CD4-positive, alpha-beta T cell treated with Interleukin-21 for 1 hour (primary cell): ENCODE results near the gene FKBP9.
A peak's percentile ranks its signal among the peaks of the same experiment; 100 is the strongest.
"Not testable (repeated sequence)": the region's sequence is repeated elsewhere in the genome, so short reads cannot be mapped to it uniquely, and the experiment has no call there.

Source experiments
- DNase-seq: peaks from one replicate; pipeline ENCODE4 v3.0.0-alpha.2; 2020

FKBP9 gene

GRCh38 chr7:32957326-32958045 lies at the start of gene FKBP9:
TSS of gene FKBP9 (plus strand) at chr7:32957440. CDS start at chr7:32957574, 134 bp downstream.
- DNase-seq: no peak

- DNase-seq: no peak
Observed at GRCh38 chr7:32910195-32910594, 47.0 kb upstream of the FKBP9 start.

- no peak for DNase-seq
Observed at GRCh38 chr7:32914184-32914583, 43.1 kb upstream of the FKBP9 start.

DNA sequence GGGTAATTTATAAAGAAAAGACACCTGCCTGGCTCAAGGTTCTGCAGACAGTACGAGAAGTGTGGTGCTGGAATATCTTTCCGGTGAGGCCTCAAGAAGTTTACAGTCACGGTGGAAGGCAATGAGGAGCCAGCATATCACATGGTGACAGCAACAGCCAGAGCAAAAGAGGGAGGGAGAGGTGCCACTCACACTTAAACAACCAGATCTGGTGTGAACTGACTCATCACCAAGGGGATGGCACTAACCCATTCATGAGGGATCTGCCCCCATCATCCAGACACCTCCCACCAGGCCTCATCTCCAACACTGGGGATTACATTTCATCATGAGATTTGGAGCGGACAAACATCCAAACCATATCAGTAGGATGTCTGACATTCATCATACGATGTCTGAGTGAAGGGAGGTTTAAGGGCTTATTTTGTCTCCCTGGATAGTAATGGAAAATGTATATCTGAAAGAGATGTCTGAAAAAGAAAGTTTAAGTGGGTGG lies 42.2 kb upstream of the FKBP9 start:
- DNase-seq: no peak

- no peak for DNase-seq
Observed at GRCh38 chr7:32916006-32916405, 41.2 kb upstream of the FKBP9 start.

DNA sequence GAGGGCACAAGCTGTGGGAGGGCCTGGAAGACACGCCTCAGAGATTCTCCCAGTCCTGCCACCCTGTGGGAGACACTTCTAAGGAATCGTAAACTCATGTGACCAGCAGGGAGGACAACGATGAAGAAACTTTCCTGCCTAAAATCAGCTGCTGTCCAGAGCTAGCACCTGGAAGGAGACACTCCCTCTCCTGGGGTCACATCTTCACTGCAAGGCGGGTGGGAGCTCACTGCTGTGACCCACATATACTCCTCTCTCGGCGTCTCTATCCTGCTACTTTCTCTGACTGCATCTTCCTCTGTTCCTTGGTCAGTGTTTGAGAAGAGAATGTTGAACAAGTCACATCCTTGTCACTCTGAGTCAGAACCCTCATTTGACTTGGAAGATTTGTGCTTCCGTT lies 40.2 kb upstream of the FKBP9 start:
- DNase-seq: not testable (repeated sequence)

DNA sequence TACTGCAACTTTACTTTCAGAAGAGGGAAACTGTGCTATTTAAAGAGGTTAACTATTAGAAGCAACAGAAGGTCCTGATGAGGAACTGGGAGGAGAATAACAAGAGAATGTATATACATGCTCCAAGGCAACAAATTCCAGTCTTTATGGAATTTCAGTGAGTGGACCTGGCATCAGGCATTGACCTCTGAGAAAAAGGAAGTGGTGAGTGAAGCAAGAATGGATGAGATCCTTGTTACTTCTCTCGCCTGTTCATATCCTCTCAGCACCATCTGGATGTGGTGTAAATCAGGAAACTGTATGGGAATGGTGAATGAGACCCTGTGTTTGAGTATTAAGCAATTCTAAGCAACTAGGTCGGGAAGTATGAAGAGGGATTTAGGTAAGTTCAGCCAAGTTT lies 35.3 kb upstream of the FKBP9 start:
- no peak for DNase-seq

GRCh38 chr7:32928785-32929298 lies 28.4 kb upstream of the FKBP9 start:
- DNase-seq: no peak

DNA sequence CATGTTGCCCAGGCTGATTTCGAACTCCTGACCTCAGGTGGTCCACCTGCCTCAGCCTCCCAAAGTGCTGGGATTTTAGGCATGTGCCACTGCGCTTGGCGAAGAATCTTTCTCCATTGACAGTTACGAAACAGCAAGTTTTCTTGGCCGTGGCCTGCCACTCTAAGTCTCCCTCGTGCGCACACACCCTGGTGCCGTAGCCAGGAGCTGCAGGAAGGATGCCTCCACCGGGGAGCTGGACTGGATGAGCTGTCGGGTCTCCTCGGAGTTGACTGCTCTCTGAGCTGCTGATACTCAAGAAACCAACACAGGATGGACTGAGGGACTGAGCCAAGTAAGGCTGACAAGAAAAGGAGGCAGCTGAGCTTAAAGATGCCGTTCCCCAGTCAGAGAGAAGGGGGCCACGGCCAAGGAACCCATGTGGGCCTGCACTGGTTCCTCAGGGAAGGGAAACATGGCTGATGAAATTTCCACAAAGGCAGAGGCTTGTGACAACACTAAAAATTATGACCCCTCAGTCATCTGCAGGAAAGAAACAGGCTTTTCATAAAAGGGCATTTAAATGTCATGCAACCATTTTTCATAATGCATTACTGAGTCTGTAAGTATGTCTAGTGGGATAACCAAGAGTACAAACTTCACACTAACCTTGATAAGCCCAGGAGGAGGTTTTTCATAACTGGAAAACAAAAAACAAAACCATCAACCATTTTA lies 27.7 kb upstream of the FKBP9 start:
- DNase-seq: no peak

DNA sequence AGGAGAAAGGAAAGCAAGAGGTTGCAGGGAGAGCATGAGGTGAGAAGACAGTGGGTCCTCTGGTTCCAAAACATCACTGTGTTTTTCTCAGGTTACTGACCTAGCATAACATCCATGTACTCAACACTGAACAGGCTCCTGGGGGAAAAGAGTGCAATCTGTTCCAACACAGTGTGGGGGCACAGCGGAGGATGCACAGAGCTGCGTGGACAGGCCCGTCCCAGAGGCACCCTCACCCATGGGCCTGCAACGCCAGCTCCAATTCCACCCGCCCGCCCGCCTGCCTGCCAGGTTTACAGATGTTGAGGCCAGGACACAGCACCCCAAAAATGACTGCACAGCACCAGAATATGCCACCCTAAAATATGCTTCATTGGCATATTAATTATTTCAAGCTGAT lies 26.9 kb upstream of the FKBP9 start:
- no peak for DNase-seq

DNA sequence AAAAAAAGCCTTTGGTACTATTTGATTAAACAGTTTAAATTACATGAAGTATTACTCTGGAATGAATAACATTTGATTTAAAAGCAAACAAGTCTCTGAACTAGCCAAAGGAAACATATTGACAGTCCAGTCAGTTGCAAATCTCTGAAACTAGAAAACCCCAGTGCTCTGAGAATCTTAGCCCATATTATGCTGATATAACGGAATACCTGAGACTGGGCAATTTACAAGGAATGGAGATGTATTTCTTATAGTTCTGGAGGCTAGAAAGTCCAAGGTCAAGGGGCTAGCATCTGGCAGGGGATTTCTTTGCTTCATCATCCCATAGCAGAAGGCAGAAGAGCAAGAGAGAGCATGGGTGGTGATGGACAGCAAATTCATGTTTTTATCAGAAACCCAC lies 21.7 kb upstream of the FKBP9 start:
- no peak for DNase-seq

- DNase-seq: no peak
Observed at GRCh38 chr7:32936689-32937088, 20.6 kb upstream of the FKBP9 start.

DNA sequence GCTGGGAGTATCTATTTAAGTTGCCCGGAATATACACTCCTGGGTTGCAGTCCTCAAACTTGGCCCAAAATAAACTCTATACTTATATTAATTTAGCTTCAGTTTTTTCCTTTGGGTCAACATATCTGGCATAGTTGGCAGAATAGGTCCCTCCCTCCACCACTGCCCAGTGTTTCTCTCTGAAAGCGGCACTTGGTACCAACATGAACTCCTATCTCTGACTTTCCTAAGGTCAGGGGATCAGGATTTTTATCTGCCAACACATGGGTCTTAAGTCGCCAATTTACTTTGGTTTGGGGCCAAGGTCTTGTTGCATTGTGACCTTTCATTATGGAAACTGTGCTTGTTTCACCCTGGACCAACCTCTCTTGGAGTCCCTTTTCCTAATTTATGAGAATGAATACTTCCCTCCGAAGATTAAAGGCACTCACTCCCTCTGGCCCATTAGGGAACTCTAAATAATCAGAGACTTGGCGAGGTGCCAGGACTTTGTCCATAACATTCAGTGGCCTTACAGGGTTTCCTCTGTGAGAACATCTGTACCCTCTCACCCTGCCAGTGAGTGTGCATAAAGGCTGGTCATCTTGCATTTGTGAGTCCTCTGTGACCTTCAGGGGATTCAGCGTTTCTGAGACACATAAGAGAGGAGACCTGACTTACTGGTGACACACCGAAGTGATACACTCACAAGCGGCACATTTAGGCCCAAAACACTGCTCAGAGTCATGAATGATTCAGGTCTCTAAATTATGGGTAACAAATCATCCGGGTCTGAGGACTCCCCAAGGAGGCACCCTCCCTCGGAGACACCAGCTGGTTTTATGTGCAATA lies 19.7 kb upstream of the FKBP9 start:
- DNase-seq: no peak

DNA sequence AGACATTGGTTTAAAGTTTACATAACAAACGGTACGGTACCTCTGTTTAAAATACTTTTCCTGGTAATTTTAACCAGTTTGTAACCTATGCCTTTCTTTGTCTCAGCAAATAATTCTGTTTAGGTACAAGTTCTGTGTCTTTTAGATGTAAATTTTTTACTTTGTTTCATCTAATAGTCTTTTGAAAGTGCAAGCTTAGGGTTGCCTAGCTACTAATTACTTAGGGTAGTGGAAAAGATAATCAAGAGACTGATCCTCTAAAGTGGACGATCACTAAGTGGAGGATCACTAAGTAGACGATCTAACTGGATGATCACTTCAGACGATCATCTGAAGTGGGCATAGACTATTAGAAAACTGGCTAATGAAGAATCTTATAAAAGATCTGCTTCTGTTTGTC lies 16.1 kb upstream of the FKBP9 start:
- no peak for DNase-seq

- DNase-seq: no peak
Observed at GRCh38 chr7:32941681-32942414, 15.4 kb upstream of the FKBP9 start.

DNA sequence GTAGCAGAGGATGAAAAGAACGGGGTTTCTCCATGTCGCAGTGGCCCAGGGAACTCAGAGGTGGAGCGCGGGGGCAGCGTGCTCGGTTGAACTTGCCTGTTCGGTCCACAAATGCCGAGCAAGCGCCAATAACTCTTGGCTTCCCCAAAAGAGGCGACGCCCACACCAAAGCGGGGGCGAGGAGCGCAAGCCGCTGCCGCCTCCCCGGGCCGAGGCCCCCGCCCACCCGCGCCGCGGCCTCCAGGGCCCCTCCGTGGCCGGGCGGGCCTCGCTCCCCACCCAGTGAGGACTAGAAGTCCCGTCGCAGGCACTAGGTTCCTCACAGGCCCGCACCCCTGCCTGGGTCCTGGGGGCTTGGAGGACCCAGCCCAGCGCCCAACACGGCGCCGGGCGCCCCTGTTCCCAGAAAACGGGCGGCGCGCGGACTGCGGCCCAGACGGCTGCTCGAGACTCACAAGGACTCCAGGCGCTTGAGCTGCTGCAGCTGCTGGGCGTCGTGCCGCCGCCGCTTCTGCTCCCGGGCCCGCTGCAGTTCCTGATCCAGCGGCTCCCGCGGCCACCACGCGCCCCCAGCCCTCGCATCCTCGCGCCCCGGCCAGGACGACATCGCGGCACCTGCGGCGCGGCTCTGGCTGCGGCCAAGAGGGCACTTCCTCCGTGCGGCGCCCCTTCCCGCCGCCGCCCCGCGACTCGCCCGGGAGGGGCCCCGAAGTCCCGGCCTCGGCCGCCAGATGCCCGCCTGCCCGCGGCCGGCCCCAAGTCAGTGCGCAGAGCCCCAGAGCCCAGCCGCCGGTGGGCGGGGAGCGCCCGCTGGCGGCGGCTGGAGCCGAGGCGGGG lies 14.6 kb upstream of the FKBP9 start:
- peak; percentile 69 for DNase-seq

- DNase-seq: no peak
Observed at GRCh38 chr7:32943252-32944030, 13.8 kb upstream of the FKBP9 start.

- no peak for DNase-seq
Observed at GRCh38 chr7:32947420-32947983, 9.7 kb upstream of the FKBP9 start.

DNA sequence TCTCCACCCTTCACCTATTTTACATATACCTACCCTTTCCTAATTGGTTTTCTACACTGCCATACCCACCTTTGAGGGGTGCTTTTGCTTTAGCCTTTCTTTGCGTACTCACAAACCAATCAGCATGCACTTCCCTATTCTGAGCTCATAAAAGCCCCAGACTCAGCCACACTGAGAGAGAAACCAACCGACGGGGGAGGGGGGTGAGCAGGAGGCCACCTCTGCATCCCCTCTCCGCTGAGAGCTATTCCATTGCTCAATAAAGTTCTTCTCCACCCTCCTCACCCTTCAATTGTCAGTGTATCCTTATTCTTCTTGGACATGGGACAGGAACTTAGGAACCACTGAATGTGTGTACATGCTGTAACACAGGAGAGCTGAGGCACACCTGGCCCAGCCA lies 9.0 kb upstream of the FKBP9 start:
- no peak for DNase-seq

DNA sequence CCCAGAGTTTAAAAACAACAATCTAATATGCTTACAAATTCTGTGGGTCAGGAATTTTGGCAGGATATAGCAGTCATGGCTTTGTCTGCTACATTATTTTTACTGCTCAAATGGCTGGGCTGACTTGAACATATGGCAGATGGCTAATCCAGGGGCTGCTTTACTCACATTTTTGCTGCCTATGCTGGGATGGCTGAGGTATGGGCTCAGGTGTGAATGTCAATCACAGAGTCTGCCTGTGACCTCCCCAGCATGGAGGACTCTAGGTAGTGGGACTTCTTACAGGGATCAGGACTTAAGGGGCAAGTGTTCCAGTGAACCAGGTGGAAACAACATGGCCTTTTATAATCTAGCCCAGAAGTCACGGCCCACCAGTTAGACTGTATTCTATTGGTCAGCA lies 4.4 kb upstream of the FKBP9 start:
- no peak for DNase-seq
